Right lobe of liver (tissue), 6 donors: ENCODE data around the gene FARS2. TPM values are rescaled to one million over a fixed set of nuclear protein-coding genes. Genes with fewer than 3 reads are reported as not detected.

Source experiments
- ATAC-seq, 4 donors: fragments of 200-7000 bp; cut with Tn5 transposase; one replicate each; pipeline ENCODE4 v1.9.1; 2020; ENCODE audit warnings: mild to moderate bottlenecking in 4 of 4, moderate library complexity in 4 of 4
- DNase-seq, 3 donors: peaks; one replicate each; pipeline ENCODE4 v3.0.0-alpha.2; 2020
- H3K27ac ChIP-seq, 3 donors: fragments of 200-600 bp; one replicate each; pipeline ENCODE4 v1.8.0; 2022
- H3K27me3 ChIP-seq, 2 donors: fragments of 200-600 bp; one replicate each; pipeline ENCODE4 v1.8.0; 2022
- H3K36me3 ChIP-seq, 4 donors: fragments of 200-600 bp; sonication (generic) in 1 of 4; one replicate each; pipeline versions ENCODE4 v1.5.1 to v1.8.0; 2017 to 2022; ENCODE audit warnings: control low read depth in 1 of 4
- H3K4me1 ChIP-seq, 4 donors: fragments of 200-600 bp; sonication (generic) in 1 of 4; one replicate each; pipeline versions ENCODE4 v1.5.1 to v1.8.0; 2017 to 2022; ENCODE audit warnings: control low read depth in 1 of 4
- H3K4me3 ChIP-seq, 3 donors: fragments of 200-600 bp; one replicate each; pipeline ENCODE4 v1.8.0; 2022
- H3K9me3 ChIP-seq, 4 donors: fragments of 200-600 bp; sonication (generic) in 1 of 4; one replicate each; pipeline versions ENCODE4 v1.5.1 to v1.8.0; 2017 to 2022; ENCODE audit warnings: control low read depth in 1 of 4
- POLR2A ChIP-seq: fragments of 450-650 bp; IDR thresholded peaks from one replicate; pipeline ENCODE4 v1.6.1; 2017; ENCODE audit warnings: antibody characterized with exemption, mild to moderate bottlenecking
- WGBS: methylation state at CpG from one replicate; pipeline ENCODE4 v1.1.6; 2018; ENCODE audit warnings: low coverage, low lambda C conversion rate; ENCODE audit not compliant: insufficient coverage; ENCODE audit errors: missing lambda C conversion rate; 5-methylcytosine and 5-hydroxymethylcytosine counted together
- intact Hi-C, 2 donors: fragments of 100-400 bp; cut with DNase I; formaldehyde crosslinking; loops; one replicate each; pipeline versions ENCODE4 v1.11.2 to v1.14.1; 2022
- total RNA-seq, 6 experiments: library from RNA; depleted of rRNA in 2 of 6; stranded (reverse); fragments of >200 nt in 2 of 6; fragmentation: NEBNext Ultra II Directional in 3 of 6; extraction: Animal tissue kit (Norgen Biotek cat#: 25700) in 3 of 6; gene quantifications; one replicate each; pipeline versions ENCODE4 v1.1.0 to v1.2.4, GENCODE V29; 2016 to 2023
- TF ChIP-seq, protein P1 (sequence below), 4 donors: fragments of 200-600 bp in 3 of 4; fragments of 450-650 bp in 1 of 4; IDR thresholded peaks; one replicate each; pipeline versions ENCODE4 v1.5.1 to v1.8.0; 2016 to 2022; ENCODE audit warnings: antibody characterized with exemption in 4 of 4, mild to moderate bottlenecking in 2 of 4
- donor health status: DM: no; HTN: yes; CAD: no.
- donor health status: DM: no; HTN: no; CAD: no.
- donor health status: DM: no; HTN: no; CAD: no.
- donor health status: DM: no; HTN: yes; CAD: no.
- donor health status: DM: no; HTN: yes; CAD: no.

The FARS2 gene
- total RNA-seq, 6 experiments from 2014 or later: 7.2 to 12.9 (median 11.7) TPM

DNA sequence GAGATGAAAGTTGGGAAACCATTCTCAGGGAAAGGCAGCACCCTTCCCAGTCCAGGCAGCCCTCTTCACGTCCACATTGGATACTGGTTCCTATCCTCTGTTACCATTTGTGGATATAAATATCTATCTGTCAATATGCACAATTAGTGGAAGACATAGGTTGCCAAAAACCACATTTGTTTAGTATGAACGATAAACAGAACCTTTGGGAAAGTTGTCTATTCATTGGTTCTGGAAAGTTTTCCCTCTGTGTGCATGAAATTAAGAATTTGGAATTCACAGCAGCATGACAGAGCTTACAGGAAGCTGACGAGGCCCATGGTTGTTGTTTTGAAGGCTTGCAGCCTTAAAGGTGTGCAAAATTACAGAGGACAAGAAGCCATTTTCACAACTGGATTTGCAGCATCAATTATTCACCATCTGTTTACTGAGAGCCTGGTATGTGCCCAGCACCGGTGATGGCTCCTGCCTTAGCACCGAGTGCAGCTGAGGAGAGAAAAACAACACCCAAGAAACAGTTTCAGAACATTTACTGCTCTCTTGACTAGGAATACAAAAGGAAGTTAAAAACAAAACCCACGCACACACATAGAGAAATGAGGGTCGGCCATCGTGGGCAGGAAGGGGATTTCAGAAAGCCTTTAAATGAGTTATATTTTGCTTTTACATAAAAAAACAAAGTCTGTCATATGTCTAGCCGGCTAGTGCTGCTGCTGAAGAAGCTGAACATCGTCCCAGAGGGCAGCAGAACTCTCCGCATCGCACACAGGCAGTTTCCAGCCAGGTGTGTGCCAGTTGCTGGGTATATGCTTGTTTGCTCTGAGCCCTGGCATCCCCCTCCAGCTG is 319.6 kb downstream of the FARS2 start:
- H3K27me3 ChIP-seq: no peaks in the 10 kb centered on the region
- TF ChIP-seq POLR2A: no peak
- no peaks in the 10 kb centered on the region for H3K9me3 ChIP-seq
- intact Hi-C loops: no loop called here
- no peaks in the 10 kb centered on the region for H3K36me3 ChIP-seq
- no peaks in the 10 kb centered on the region for H3K4me1 ChIP-seq
- no peak for DNase-seq
- 85% methylated on average over 11 of the region's 12 CpGs for WGBS
- H3K4me3 ChIP-seq: no peak overlapping the region
- no peak for ATAC-seq
- no peak overlapping the region for H3K27ac ChIP-seq

DNA sequence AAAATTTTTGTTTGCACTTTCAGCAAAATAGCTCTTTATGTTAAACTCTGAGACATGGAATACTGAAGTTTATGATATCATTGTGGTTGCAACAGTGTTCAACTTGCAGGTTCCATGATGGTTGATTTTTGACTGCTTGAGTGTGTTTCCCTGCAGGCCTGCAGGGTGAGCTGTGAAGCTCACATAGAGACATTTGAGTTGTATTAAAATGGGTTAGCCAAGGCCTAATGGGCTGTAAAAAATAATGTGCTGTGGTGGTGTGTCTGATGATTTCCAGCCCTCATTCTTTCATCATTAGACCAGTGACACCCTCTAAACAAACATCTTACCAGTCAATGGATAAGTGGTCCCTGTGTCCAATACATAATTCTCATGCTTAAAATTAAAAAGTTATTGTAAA is 321.4 kb downstream of the FARS2 start:
- H3K4me1 ChIP-seq: no peaks in the 10 kb centered on the region
- no peaks in the 10 kb centered on the region for H3K36me3 ChIP-seq
- H3K27ac ChIP-seq: no peak overlapping the region
- no peak for ATAC-seq
- TF ChIP-seq POLR2A: no peak
- TF ChIP-seq, protein P1, sequence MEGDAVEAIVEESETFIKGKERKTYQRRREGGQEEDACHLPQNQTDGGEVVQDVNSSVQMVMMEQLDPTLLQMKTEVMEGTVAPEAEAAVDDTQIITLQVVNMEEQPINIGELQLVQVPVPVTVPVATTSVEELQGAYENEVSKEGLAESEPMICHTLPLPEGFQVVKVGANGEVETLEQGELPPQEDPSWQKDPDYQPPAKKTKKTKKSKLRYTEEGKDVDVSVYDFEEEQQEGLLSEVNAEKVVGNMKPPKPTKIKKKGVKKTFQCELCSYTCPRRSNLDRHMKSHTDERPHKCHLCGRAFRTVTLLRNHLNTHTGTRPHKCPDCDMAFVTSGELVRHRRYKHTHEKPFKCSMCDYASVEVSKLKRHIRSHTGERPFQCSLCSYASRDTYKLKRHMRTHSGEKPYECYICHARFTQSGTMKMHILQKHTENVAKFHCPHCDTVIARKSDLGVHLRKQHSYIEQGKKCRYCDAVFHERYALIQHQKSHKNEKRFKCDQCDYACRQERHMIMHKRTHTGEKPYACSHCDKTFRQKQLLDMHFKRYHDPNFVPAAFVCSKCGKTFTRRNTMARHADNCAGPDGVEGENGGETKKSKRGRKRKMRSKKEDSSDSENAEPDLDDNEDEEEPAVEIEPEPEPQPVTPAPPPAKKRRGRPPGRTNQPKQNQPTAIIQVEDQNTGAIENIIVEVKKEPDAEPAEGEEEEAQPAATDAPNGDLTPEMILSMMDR (IDR thresholded peaks at IDR 0.05): no peak
- no peak for DNase-seq
- H3K27me3 ChIP-seq: no peaks in the 10 kb centered on the region
- no peak overlapping the region for H3K4me3 ChIP-seq
- intact Hi-C loops: no loop called here
- H3K9me3 ChIP-seq: no peaks in the 10 kb centered on the region

DNA sequence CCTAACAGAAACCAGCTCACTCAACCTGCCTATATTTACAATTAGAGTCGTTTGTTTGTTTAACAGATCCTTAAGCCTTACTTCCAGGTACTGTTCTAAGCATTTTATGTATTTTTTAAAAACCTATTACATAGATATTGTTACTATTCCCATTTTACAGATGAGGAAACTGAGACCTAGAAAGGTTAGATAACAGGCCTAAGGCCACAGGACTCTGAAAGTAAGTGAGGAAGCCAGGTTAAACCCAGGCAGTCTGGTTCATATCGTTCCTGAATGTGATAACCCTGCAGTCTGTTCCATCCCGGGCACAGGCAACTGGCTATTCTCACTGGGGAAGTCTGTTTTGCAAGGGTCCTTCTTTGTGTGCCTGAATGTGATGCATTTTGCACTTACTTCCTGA is 322.2 kb downstream of the FARS2 start:
- DNase-seq (no peak), ATAC-seq (no peak)
- Histone ChIP-seq H3K27me3 (no peaks in the 10 kb centered on the region), H3K27ac (no peak overlapping the region), H3K36me3 (no peaks in the 10 kb centered on the region), H3K4me1 (no peaks in the 10 kb centered on the region), H3K4me3 (no peak overlapping the region), H3K9me3 (no peaks in the 10 kb centered on the region)
- intact Hi-C loops: no loop called here
- no peak for TF ChIP-seq POLR2A
- TF ChIP-seq, protein P1 (IDR thresholded peaks at IDR 0.05): no peak
- 50% methylated on average over 3 of the region's 3 CpGs for WGBS

DNA sequence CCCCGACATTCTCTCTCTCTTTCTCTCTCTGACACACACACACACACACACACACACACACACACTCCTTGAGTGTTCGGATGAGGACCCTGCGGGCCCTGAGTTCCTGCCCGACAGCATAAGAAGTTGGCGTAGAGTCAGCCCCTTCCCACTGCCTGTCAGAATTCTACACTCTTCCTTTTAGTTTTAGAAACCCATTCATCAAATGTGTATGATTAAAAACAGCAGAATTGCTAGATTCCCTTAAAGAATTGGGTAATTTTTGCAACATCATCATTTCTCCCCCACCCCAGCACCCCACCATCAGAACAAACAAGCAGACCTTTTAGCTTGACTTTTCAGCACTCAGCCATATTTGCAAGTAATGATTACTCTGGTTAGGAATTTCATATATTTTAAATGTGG is 322.8 kb downstream of the FARS2 start:
- no peak for DNase-seq
- ATAC-seq: no peak
- WGBS: 56% methylated on average over 4 of the region's 5 CpGs
- Histone ChIP-seq H3K4me1 (no peaks in the 10 kb centered on the region), H3K4me3 (no peak overlapping the region), H3K27ac (no peak overlapping the region), H3K9me3 (no peaks in the 10 kb centered on the region), H3K36me3 (no peaks in the 10 kb centered on the region), H3K27me3 (no peaks in the 10 kb centered on the region)
- intact Hi-C loops: no loop called here
- TF ChIP-seq POLR2A: no peak
- TF ChIP-seq, protein P1 (IDR thresholded peaks at IDR 0.05): no peak

DNA sequence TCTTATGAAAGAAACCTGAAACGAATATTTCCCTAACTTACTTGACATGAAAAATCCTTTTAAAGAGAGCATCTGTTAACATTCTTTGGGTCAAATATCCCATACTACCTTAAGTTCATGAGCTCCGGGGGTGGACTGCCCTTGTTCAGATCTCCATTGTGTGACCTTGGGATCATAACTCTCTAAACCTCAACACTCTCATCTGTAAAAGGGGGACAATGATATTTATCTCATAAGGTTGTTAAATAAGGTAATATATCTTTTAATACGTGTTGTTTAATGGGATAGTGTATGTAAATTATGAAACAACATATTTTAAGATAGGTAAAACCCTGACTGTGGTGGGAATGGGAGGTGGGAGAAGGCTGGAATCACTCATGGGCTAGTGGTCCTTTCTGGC is 326.3 kb downstream of the FARS2 start:
- Histone ChIP-seq H3K27me3 (no peaks in the 10 kb centered on the region), H3K4me3 (no peak overlapping the region), H3K4me1 (no peaks in the 10 kb centered on the region), H3K9me3 (no peaks in the 10 kb centered on the region), H3K36me3 (no peaks in the 10 kb centered on the region), H3K27ac (no peak overlapping the region)
- intact Hi-C loops: no loop called here
- ATAC-seq: no peak
- WGBS: 96% methylated on average over 3 of the region's 3 CpGs
- DNase-seq: no peak
- TF ChIP-seq POLR2A: no peak
- TF ChIP-seq, protein P1 (IDR thresholded peaks at IDR 0.05): no peak
